DLD1 (cell line): ENCODE measurements around the gene VSIG10L.

ENCODE experiments used
- in situ Hi-C: cut with HindIII; loops from 2 replicates; pipeline ENCODE4 v1.10.0; 2017; ENCODE audit warnings: low sequenced_read_pairs

Gene VSIG10L

DNA sequence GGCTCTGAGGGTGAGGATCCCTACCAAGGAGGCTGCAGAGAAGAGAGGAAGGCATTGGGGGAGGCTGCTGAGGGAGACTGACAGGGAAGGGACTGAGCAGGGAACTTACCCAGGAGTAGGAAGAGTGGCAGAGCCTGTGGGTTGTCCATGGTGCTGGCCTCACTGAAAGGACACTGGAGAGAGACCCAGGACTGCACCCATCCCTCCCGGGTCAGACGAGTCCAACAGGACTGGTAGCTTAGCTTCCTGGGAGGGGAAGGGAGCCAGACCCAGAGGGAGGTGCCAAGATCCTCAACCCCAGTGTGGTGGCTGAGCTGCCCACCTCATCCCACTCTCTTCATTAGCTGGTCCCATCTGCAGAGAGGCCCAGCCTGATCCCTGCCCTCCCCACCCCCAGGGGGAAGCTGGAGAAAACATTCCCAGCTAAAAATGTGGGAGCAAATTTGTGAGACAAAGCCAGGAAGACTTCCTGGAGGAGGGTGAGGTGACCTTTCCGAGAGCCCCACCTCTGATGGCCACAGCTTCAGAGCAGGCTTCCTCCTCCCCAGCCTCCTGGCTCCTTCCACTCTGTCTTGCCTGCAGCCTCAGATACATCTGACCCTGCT lies at the start of gene VSIG10L:
TSS of gene VSIG10L (minus strand) at position 164 of the 605 bp plus-strand sequence. CDS start at position 149, 15 bp downstream.
- in situ Hi-C loops, result no loop called here

DNA sequence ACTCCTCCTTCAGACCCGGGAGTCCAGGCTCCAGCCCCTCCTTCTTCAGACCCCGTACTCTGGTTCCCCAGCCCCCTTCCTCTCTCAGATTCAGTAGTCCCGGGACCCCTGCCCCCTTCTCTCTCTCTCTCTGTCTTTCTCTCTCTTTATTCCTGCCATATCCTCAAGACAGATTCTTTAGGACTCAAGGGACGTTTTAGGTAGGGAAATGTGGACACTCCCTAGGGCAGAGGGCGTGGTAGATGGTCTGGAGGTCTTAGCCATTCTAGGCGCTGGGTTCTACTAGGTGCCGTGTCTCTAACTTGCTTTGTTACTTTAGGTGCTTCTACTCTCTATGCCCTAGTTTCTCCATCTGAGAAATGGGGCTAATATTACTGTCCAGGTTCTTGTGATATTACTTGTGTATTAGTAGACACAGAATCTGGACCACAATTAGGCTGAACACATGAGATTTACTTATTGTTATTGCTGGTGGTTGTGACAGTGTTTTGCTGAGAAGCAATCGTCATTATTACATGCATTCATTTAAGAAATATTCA lies 49.2 kb upstream of the VSIG10L start:
- in situ Hi-C loops, result no loop called here

DNA sequence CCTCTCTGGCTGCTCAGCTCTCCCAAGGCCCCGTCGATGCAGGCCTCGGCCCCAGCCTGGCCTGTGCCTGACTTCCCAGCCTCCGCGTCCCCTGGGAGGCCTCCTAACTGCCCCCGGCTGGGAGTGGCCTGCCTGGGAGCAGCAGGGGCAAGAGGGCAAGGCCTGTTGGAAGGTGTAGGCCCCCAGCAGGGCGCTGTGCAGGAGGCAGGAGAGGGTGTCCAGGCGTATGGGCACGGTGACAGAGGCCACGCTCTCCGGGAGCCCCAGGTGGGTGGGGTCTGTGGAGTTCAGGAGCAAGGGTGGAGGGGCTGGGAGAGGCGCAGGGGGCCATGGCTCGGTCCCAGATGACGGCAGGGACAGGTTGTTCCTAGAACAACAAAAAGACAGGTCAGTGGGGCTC lies 47.2 kb upstream of the VSIG10L start:
- in situ Hi-C loops, result no loop called here

DNA sequence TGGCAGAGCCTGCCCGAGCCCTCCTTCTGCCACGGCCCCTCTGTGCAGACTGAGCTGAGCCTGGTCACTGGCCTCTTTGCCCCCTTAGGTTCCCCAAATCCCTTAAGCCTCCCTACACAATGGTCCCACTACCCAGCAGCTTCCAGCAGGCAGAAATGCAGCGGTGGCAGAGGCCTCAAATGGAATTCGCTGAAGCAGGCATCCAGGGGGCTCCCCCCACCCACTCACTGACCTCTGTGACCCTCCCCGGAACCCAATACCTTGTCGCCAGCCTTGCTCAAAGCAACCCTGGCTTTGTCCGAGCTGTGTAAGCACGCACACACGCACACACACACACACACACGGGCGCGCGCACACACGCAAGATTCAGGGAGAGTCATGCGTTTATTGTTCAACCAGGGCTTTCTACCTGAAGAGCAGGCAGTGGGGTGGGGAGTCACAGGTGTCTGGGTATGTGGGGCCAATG lies 46.0 kb upstream of the VSIG10L start, which contains the start of gene LIM2:
TSS of gene LIM2 (minus strand) at position 51 of the 466 bp plus-strand sequence. CDS start 531 bp downstream, outside the sequence.
- in situ Hi-C loops, result no loop called here

DNA sequence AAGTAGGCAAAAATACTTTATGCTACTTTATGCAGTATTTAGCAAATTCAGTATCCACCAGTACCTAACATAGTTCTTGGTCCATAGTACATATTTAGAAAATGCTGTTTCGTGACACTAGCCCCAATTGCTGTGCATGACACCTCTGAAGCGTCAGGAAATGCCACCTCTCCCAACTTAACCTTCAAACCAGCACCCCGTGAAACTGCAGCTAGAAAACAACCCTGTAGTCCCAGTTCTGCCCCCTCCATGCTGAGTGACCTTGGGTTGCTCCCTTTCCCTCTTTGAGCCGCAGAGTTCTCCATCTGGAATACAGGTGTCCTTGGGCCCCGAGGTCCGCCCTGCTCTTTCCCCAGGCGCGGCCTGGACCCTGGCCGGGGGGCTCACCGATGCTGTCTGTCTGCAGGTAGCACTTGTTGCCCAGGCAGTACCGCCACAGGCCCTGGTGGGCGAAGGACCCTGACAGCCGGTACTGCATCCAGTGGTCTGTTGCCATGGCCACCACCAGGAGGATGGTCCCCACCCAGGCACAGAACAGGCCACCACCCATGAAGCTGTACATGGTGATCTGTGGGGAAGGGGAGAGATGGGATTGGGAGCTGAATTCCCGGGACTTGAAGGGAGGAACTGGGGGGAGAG lies 45.1 kb upstream of the VSIG10L start:
- in situ Hi-C loops, result no loop called here

DNA sequence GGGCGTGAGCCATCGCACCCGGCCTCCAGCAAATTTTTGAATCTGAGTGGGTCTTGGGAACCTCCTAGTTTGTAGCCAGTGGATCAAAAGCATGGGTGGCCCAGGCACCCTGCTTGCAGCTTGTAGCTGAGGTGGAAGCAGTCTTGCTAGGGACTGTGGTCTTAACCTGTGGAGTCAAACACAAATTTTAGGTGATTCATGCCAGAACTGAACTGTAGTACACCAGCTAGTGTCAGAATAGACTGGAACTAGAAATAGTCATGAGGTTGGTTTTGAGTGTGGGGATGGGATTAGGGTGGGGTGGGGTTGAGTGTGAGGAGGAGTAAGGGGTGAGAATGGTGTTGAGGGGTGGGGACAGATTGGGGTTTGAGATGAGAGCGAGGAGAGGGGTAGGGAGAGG lies 40.1 kb upstream of the VSIG10L start:
- in situ Hi-C loops, result no loop called here

DNA sequence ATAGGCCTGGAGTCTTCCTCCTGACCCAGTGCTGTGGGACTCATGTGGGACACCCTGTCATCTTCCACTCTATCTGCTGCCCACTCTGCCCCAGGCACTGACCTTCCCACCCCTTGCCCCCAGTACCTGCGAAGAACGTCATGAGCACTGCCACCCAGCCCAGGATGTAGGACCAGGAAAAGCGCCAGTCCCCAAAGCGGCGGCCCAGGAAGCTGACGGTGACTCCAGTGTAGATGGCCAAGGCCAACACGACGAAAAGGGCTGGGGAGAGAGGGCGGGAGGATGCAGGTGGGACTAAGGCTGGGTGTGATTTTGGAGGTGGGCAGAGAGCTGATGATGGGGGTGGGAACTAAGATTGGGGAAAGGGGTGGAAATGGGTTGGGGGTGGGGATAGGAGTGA lies 38.4 kb upstream of the VSIG10L start:
- in situ Hi-C loops, result no loop called here

DNA sequence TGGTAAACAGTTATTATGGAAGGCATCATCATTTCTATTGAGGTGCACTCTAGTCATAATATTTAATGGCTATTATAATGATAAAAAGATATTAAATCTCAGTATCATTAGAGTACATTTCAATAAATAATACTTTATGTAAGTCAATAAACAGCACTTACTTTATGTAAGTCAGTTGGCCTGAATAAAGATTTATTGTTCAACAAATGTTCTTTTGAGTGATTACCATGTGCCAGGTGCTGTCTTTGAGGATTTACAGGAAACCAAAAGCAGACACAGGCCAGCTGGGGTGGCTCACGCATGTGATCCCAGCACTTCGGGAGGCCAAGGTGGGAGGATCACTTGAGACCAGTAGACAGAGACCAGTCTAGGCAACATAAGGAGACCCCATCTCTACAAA lies 35.5 kb upstream of the VSIG10L start:
- in situ Hi-C loops, result no loop called here

DNA sequence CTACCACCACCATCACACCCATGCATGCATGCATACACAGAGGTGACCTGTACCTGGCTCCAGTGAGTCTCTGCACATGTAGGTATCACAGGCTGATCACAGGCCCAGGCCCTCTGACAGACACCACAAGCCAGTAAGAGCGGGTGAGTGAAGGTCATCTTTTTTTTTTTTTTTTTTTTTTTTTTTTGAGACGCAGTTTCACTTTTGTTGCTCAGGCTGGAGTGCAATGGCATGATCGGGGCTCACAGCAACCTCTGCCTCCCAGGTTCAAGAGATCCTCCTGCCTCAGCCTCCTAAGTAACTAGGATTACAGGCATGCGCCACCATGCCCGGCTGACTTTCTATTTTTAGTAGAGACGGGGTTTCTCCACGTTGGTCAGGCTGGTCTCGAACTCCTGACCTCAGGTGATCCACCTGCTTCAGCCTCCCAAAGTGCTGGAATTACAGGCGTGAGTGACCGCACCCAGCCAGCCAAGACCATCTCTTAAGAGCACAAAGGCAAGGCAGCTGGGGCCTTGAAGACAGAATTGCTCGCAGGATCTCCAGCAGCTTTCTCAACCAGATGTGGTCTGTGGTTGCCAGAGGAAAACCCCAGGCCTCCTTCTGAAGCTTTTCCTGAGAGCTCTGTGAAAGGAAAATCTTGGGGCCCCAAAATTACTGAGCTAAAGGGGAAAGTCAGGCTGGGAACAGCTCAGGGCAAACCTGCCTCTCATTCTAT lies 33.7 kb upstream of the VSIG10L start:
- in situ Hi-C loops, result no loop called here

DNA sequence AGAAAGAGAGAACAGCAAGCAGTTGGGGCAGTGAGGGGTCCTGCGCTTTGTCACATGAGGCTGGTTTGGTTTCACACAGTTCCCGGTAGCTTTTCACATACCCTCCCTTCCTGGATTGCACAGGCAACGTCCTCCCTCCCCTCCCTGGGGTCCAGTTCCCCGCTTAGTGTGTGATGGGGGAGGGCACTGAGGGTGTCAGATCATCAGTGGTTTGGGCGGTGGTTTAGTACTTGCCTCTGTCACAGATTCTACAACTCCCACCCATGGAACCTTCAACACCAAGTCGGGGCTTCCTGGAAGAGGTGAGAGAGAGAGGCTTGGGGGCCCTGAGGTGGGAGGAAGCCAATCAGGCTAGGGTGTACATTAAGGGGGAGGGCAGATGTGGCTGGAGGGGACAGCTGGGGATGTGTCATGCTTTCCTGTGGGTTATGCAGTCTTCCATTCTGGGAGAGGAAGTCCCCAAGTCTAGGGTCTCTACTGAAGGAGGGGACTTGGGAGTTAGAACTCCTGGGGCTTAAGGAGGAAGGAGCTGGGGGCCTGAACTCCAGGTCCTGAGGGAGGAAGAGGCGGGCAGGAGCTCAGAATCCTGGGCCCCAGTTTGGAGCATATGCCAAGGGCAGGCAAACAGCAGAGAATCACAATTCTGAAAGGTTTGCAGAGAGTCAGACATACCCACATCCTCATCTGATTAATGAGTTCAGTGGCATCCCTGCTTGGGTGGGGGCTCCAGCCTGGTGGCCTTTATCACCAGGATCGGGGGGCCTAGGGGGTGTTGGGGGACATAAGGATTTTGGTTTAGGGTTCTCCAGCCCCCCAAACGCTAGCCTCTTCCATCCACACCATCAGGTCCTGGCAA lies 30.9 kb upstream of the VSIG10L start, which contains the start of gene NKG7:
TSS of gene NKG7 (minus strand) at position 6 of the 856 bp plus-strand sequence. CDS start 119 bp downstream, outside the sequence.
- in situ Hi-C loops, result no loop called here

DNA sequence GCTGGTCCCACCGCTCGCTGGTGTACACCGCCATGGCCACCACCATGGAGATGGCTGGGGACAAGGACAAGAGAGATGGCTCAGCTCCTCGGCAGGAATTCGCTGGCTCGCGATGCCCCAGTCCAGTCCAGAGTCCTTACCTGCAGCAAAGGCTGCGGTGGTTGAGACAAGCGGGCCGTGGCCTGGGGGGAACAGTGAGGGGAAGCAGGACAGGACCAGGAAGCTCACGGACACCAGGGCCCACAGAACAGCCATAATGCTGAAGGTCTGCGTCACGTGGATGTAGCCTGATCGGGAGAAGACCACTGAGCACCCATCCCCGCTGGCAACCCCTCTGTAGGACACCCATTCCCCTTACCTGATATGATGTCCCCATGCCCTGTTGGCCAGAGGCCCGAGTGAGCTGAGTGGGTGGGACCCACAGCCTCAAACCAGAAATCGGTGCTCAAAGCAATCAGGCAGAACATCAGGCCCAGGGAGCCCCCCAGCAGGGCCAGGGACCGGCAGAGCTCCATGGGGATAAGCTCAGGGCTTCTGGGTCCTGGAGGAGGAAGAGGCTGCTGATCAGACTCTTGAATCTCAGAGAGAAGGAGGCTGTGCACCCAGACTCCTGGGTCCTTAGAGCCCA lies 30.2 kb upstream of the VSIG10L start:
- in situ Hi-C loops, result no loop called here

DNA sequence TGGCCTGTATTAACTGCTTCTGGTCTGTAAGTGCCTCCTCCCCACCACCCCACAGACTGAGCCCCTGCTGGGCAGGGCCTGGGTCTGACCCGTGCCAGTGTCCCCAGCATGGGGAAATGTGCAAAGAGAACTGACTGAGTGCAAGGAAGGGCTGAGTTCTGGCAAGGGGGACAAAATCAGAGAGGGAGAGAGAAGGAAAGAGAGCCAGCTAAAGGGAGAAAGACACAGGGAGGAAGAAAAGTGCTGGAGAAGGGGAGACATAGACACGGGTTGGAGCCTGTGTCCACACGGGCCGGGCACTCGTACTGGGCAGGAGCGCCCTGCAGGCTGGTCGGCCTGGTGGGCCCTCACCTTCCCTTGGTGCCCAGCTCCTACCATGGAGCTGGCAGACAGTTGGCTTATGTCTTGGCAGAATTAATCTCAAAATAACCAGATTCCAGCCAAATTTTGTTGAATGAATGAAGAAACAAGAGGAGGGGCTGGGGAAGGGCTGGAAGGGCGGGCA lies 29.3 kb upstream of the VSIG10L start:
- in situ Hi-C loops, result no loop called here

DNA sequence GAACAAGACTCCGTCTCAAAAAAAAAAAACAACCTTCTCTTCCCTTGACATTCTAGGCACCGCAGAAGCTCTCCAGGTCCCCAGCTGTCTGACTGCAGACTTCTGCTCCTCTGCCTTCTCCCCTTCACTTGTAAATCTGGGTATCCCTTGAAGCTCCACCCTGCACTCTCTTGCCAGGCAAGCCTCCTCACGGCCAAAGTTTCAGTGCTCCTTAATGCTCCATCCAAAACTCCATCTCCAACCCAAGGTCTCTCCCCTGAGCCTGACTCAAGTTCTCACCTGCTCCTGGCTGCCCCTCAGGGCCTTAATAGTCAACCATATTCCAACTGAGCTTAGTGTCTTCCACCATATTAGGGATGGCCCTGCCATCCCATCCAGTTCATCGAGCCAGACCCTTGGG lies 28.3 kb upstream of the VSIG10L start:
- in situ Hi-C loops, result no loop called here

DNA sequence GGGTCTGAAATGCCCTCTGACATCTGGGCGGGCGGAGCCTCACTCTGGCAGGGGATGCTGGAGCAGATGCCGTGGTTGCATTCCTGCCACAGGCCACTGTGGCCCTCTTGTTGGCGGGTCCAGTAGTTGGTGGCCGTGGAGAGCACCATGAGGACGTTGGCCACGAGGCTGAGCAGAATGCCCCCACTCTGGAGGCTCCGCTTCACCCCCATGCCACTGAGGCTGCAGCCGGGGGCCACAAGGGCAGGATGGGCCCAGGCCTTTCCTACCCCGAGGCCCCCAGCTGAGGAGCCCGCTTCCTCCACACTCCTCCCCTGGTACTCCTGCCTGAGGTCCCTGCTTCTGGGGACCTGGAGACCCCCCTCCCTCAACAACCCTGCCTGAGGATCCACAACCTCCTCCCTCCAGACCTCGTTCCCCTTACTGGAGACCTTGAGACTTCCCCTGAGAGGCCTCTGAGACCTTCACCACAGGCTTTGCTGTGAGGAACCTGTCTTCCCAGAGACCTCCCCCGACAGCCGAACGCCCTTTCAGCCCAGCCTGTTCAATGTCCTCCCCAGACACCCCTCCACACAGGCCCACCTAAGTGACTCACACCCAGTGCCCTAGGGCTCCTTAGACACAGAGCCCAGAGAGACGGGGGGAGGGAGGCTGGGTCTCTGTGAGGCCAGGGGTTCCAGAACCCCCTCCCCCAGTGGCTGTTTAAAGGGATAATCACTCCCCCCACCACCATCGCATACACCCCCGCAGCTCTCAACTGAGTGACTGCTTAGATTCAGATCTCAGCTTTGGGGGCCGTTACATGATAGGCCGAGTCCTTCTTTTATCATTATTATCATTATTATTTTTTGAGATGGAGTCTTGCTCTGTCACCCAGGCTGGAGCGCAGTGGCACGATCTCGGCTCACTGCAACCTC lies 26.7 kb upstream of the VSIG10L start, which contains the start of gene CLDND2:
TSS of gene CLDND2 (minus strand) at position 638 of the 917 bp plus-strand sequence. CDS start at position 212, 426 bp downstream.
- in situ Hi-C loops, result no loop called here

DNA sequence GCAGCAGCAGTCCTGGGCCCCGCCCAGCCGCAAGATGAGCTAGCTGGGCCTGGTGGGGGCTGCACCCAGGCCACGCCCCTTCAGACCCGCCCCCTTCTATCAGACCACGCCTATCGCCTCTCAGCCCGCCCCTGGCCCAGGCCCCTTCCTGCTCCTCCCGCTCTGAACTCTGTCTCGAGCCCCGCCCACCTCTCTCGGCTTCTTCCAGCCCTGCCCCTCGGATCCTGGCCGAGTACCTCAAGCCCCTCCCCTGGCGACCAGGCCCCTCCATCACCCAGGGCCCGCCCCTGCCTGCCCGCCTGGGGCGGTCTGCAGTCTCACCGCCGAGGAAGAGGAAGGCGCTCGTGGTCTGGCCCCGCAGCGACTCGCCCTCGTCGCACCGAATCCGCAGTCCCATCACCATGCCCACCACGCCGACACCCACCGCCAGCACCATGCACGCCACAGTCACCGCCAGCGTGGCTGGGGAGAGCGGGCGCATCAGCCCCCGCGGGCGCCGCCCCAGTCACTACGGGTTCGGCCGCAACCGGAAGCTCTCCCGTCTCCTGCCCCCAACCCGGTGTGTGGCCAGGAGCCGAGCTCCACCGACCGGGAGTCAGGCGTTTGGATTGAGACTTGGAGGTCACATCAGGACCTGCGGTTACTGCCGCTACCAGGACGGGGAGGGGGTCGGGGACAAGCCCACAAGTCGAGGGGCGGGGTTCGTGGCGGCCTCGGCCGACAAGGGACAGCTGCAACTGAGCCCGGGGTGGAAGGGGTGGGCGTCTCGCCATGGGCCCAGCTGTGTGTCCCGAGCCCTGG lies 25.8 kb upstream of the VSIG10L start:
- in situ Hi-C loops, result no loop called here

DNA sequence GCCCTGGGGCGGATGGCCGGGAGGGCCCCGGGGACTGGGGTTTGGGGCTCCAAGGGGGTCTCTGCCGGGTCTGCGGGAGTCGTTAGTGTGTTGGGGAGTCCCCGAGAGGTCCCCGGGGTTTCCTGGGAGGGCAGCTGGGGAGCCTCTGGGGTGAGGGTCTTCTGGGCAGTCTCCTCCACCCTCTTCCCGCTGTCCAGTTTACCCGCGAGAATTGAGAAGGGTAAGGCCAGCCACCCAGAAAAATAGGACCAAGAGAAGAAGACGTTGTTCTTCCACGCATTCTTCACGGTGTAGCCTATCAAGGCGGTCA lies 25.3 kb upstream of the VSIG10L start:
- in situ Hi-C loops, result no loop called here

DNA sequence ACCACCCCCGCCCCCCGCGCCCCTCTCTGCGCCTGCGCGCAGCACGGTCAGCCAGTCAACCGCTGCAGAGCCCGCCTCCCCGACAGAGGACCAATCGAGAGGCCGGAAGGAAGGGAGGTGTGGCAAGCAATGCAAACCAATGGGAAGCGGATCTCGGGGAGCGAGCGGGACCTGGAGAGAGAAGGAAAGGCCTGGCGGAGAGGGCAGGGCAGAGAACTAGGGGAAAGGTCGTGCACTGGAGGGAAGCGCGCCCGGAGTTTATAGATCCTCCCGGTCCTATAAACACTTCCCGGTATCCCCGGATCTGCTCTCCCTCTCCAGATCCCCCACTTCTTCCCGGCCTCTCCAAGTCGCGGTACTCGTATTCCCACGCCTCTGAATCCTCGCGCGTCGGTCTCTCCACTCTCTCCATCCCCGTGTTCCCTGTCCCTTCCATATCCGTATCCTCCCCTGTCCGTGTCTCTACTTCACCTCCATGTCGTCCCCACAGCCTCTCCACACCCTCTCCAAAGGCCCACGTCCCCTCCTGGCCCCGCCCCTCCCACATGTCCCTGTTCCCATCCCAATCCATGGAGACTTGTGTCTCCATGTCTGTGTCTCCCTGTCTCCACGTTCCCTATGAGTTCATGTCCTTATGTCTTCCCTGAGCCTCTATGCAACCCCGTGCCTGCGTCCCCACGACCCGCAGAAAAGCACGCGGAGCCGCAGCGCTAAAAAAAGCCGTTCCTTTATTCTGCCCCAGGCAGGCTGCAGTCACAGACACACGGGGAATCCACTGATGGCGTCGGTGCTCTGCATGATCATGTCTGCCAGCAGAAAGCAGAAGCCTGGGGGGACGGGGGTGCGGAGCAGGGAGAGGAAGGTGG lies 24.7 kb upstream of the VSIG10L start:
- in situ Hi-C loops, result no loop called here
